H1 (cell line): ENCODE data around the gene SCRN1. TPM values are rescaled to one million over a fixed set of nuclear protein-coding genes. Genes with fewer than 3 reads are reported as not detected.

Experiments used
- CTCF ChIA-PET: fragments of 300-600 bp; sonication (Branson Sonifier 250); formaldehyde crosslinking; loops from one replicate; lab custom pipeline; 2021; ENCODE audit not compliant: partially characterized antibody; lab: Charles Lee
- POLR2A ChIA-PET: fragments of 300-600 bp; sonication (Branson Sonifier 250); formaldehyde crosslinking; loops from one replicate; lab custom pipeline; 2021; ENCODE audit warnings: inconsistent platforms; ENCODE audit not compliant: partially characterized antibody; lab: Charles Lee
- DNase-seq, 2 experiments: peaks; one replicate each; pipeline versions ENCODE4 v3.0.0 to v3.0.0-alpha.2; 2010 to 2022; ENCODE audit warnings: low spot score in 2 of 2, low read depth in 1 of 2, mixed read lengths in 1 of 2
- FAIRE-seq: peaks from 2 replicates; lab custom pipeline; 2011; peaks lifted over from hg19 to GRCh38; lab: Jason Lieb, UNC
- H2AFZ ChIP-seq: 2 replicates; pipeline ENCODE4 v1.8.1; 2012; ENCODE audit warnings: low read length, inconsistent platforms
- H2AK5ac ChIP-seq: 2 replicates; pipeline ENCODE4 v1.6.1; 2013; ENCODE audit warnings: low read depth, low read length
- H2BK120ac ChIP-seq: replicated peaks from 2 replicates; pipeline ENCODE3; 2013; ENCODE audit warnings: low read depth, low read length, inconsistent platforms
- H2BK12ac ChIP-seq: 2 replicates; pipeline ENCODE4 v1.6.1; 2013; ENCODE audit warnings: low read depth, low read length
- H2BK15ac ChIP-seq: 2 replicates; pipeline ENCODE4 v1.6.1; 2013; ENCODE audit warnings: low read length
- H2BK20ac ChIP-seq: 2 replicates; pipeline ENCODE4 v1.6.1; 2013; ENCODE audit warnings: low read length
- H2BK5ac ChIP-seq: 2 replicates; pipeline ENCODE4 v1.6.1; 2013; ENCODE audit warnings: low read depth, low read length
- H3K14ac ChIP-seq: 2 replicates; pipeline ENCODE4 v1.6.1; 2013; ENCODE audit warnings: inconsistent platforms; ENCODE audit not compliant: insufficient read length
- H3K18ac ChIP-seq: 2 replicates; pipeline ENCODE4 v1.6.1; 2013; ENCODE audit warnings: low read length; ENCODE audit errors: extremely low read depth
- H3K23ac ChIP-seq: 2 replicates; pipeline ENCODE4 v1.6.1; 2013; ENCODE audit warnings: inconsistent platforms; ENCODE audit not compliant: insufficient read length
- H3K23me2 ChIP-seq: 2 replicates; pipeline ENCODE4 v1.6.1; 2013; ENCODE audit warnings: low read depth, low read length
- H3K27ac ChIP-seq: 2 replicates; pipeline ENCODE4 v1.6.1; 2011; ENCODE audit warnings: low read depth, low read length, inconsistent platforms
- H3K27me3 ChIP-seq, 4 experiments: replicated peaks in 1 of 4; 1 replicate in 1 of 4; 2 replicates in 3 of 4; pipeline versions ENCODE4 v1.6.1 to v1.8.1; 2011 to 2013; ENCODE audit warnings: low read length in 3 of 4, mild to moderate bottlenecking in 3 of 4, inconsistent platforms in 2 of 4, mixed read lengths in 2 of 4, moderate library complexity in 1 of 4; ENCODE audit not compliant: control insufficient read depth in 3 of 4, insufficient read depth in 3 of 4; ENCODE audit errors: extremely low read depth in 1 of 4
- H3K36me3 ChIP-seq, 4 experiments: 2 replicates each; pipeline versions ENCODE4 v1.6.1 to v1.8.1; 2011 to 2013; ENCODE audit warnings: mild to moderate bottlenecking in 4 of 4, low read length in 3 of 4, moderate library complexity in 2 of 4, control low read depth in 1 of 4, inconsistent platforms in 1 of 4; ENCODE audit not compliant: insufficient read depth in 4 of 4, control insufficient read depth in 2 of 4
- H3K4ac ChIP-seq: replicated peaks from 2 replicates; pipeline ENCODE3; 2013; ENCODE audit warnings: low read length, low read depth, mixed read lengths, inconsistent platforms; ENCODE audit not compliant: insufficient read length
- H3K4me1 ChIP-seq, 4 experiments: replicated peaks in 1 of 4; 1 replicate in 1 of 4; 2 replicates in 3 of 4; pipeline versions ENCODE4 v1.6.1 to v1.8.1; 2011 to 2013; ENCODE audit warnings: low read length in 3 of 4, inconsistent platforms in 2 of 4, mixed read lengths in 1 of 4; ENCODE audit not compliant: insufficient read depth in 4 of 4, control insufficient read depth in 3 of 4
- H3K4me2 ChIP-seq, 2 experiments: 2 replicates each; pipeline versions ENCODE4 v1.6.1 to v1.8.1; 2011 to 2013; ENCODE audit warnings: low read depth in 2 of 2, low read length in 2 of 2, control low read depth in 1 of 2, inconsistent platforms in 1 of 2, mild to moderate bottlenecking in 1 of 2; ENCODE audit not compliant: insufficient read depth in 1 of 2
- H3K4me3 ChIP-seq, 4 experiments: fragments of 200-600, 300-600 bp in 1 of 4; sonication (generic), shearing (Covaris generic), sonication (Bioruptor Twin) in 1 of 4; 2 replicates each; pipeline versions ENCODE4 v1.5.1 to v1.8.1; 2011 to 2016; ENCODE audit warnings: low read length in 4 of 4, low read depth in 3 of 4, control low read depth in 2 of 4, inconsistent platforms in 2 of 4, mild to moderate bottlenecking in 2 of 4, mixed read lengths in 1 of 4, moderate library complexity in 1 of 4; ENCODE audit not compliant: insufficient read depth in 2 of 4; ENCODE audit errors: extremely low read depth in 1 of 4
- H3K56ac ChIP-seq: replicated peaks from 2 replicates; pipeline ENCODE3; 2013; ENCODE audit warnings: low read depth, mild to moderate bottlenecking, mixed read lengths, low read length, inconsistent platforms; ENCODE audit not compliant: insufficient read length
- H3K79me1 ChIP-seq: 2 replicates; pipeline ENCODE4 v1.6.1; 2013; ENCODE audit warnings: low read depth, low read length, control low read depth
- H3K79me2 ChIP-seq, 2 experiments: 2 replicates each; pipeline versions ENCODE4 v1.6.1 to v1.8.1; 2012 to 2013; ENCODE audit warnings: low read length in 2 of 2, mild to moderate bottlenecking in 2 of 2, inconsistent platforms in 1 of 2; ENCODE audit not compliant: insufficient read depth in 2 of 2, control insufficient read depth in 1 of 2
- H3K9ac ChIP-seq, 4 experiments: replicated peaks in 1 of 4; 1 replicate in 1 of 4; 2 replicates in 3 of 4; pipeline versions ENCODE4 v1.6.1 to v1.8.1; 2011 to 2013; ENCODE audit warnings: low read depth in 3 of 4, low read length in 3 of 4, control low read depth in 2 of 4, mild to moderate bottlenecking in 2 of 4, moderate library complexity in 2 of 4, inconsistent platforms in 1 of 4; ENCODE audit errors: extremely low read depth in 1 of 4
- H3K9me3 ChIP-seq, 2 experiments: 2 replicates each; pipeline versions ENCODE4 v1.6.1 to v1.8.1; 2012 to 2013; ENCODE audit warnings: mild to moderate bottlenecking in 2 of 2, moderate library complexity in 2 of 2, control low read depth in 1 of 2, inconsistent platforms in 1 of 2, low read depth in 1 of 2, low read length in 1 of 2, mixed read lengths in 1 of 2; ENCODE audit not compliant: insufficient read depth in 2 of 2
- H4K20me1 ChIP-seq, 2 experiments: replicated peaks in 1 of 2; 2 replicates each; pipeline versions ENCODE3 to v1.8.1; 2011 to 2013; ENCODE audit warnings: inconsistent platforms in 2 of 2, low read length in 2 of 2, mild to moderate bottlenecking in 1 of 2; ENCODE audit not compliant: insufficient read depth in 2 of 2, control insufficient read depth in 1 of 2
- H4K5ac ChIP-seq: 2 replicates; pipeline ENCODE4 v1.6.1; 2013; ENCODE audit warnings: low read length, low read depth, mixed read lengths, inconsistent platforms; ENCODE audit not compliant: insufficient read length
- H4K8ac ChIP-seq: 2 replicates; pipeline ENCODE4 v1.8.0; 2013; ENCODE audit warnings: mild to moderate bottlenecking, moderate library complexity, low read length, inconsistent platforms; ENCODE audit not compliant: insufficient read depth; ENCODE audit errors: extremely low read depth
- H4K91ac ChIP-seq: replicated peaks from 2 replicates; pipeline ENCODE3; 2013; ENCODE audit warnings: low read length, mixed read lengths, inconsistent platforms; ENCODE audit not compliant: insufficient read length
- ATF2 ChIP-seq: IDR thresholded peaks from 2 replicates; pipeline ENCODE4 v1.6.1; 2012; ENCODE audit warnings: low read length, inconsistent platforms
- BCL11A ChIP-seq, 2 experiments: IDR thresholded peaks; one replicate each; pipeline ENCODE4 v1.6.1; 2011; ENCODE audit warnings: low read depth in 2 of 2, low read length in 2 of 2, mild to moderate bottlenecking in 2 of 2
- CREB1 ChIP-seq: IDR thresholded peaks from 2 replicates; pipeline ENCODE4 v1.6.1; 2012; ENCODE audit warnings: inconsistent platforms
- EGR1 ChIP-seq: IDR thresholded peaks from 2 replicates; pipeline ENCODE4 v1.6.1; 2011; ENCODE audit warnings: low read depth, low read length, borderline replicate concordance
- KDM1A ChIP-seq: fragments of 200-600, 300-600 bp; sonication (generic); IDR thresholded peaks from 2 replicates; pipeline ENCODE4 v1.7.1; 2016; ENCODE audit warnings: mild to moderate bottlenecking, low read length, borderline replicate concordance
- MAX ChIP-seq: IDR thresholded peaks from 2 replicates; pipeline ENCODE4 v1.6.1; 2012; ENCODE audit warnings: inconsistent platforms
- RBBP5 ChIP-seq: IDR thresholded peaks from 2 replicates; pipeline ENCODE4 v1.7.1; 2012; ENCODE audit warnings: low read depth, mild to moderate bottlenecking, inconsistent platforms, low read length, moderate library complexity, borderline replicate concordance
- RNF2 ChIP-seq: fragments of 200-900, 300-1000 bp; sonication (generic); IDR thresholded peaks from 2 replicates; pipeline ENCODE4 v1.7.1; 2016; ENCODE audit warnings: borderline replicate concordance, low read depth, mild to moderate bottlenecking, antibody characterized with exemption, low read length; ENCODE audit not compliant: poor library complexity, severe bottlenecking; ENCODE audit errors: missing control alignments
- RXRA ChIP-seq: IDR thresholded peaks from 2 replicates; pipeline ENCODE4 v1.6.1; 2011; ENCODE audit warnings: low read depth, mild to moderate bottlenecking, low read length, moderate library complexity; ENCODE audit not compliant: insufficient read depth
- SAP30 ChIP-seq: fragments of 300-600 bp; sonication (generic); IDR thresholded peaks from 2 replicates; pipeline ENCODE4 v1.7.1; 2012; ENCODE audit warnings: low read length, moderate library complexity, mild to moderate bottlenecking, inconsistent platforms; ENCODE audit not compliant: insufficient read depth, insufficient replicate concordance
- SIX5 ChIP-seq: IDR thresholded peaks from 2 replicates; pipeline ENCODE4 v1.6.1; 2011; ENCODE audit warnings: mild to moderate bottlenecking, low read depth, low read length
- ZNF274 ChIP-seq: IDR thresholded peaks from 2 replicates; pipeline ENCODE4 v1.7.0; 2012; ENCODE audit warnings: low read length, borderline replicate concordance; ENCODE audit errors: extremely low read depth
- WGBS, 2 experiments: shearing (Covaris generic) in 1 of 2; methylation state at CpG; one replicate each; pipeline versions ENCODE4 v1.1.6 to v1.1.7; 2013 to 2015; ENCODE audit warnings: low lambda C conversion rate in 2 of 2, mixed read lengths in 2 of 2, inconsistent platforms in 1 of 2, low coverage in 1 of 2, missing lambda C conversion rate in 1 of 2; ENCODE audit not compliant: insufficient replicate concordance in 2 of 2, insufficient coverage in 1 of 2, insufficient read length in 1 of 2; ENCODE audit errors: extremely low coverage in 1 of 2, missing lambda C conversion rate in 1 of 2; 5-methylcytosine and 5-hydroxymethylcytosine counted together
- polyA plus RNA-seq, 7 experiments: library from polyadenylated mRNA; depleted of rRNA in 3 of 7; stranded (reverse) in 5 of 7; unstranded in 2 of 7; fragments of >200 nt in 5 of 7; fragments of 200-250 nt in 2 of 7; gene quantifications; 1 replicate in 5 of 7; 2 replicates in 1 of 7; 4 replicates in 1 of 7; pipeline versions ENCODE4 v1.2.1 to v1.2.3, GENCODE V29; 2011 to 2013; ENCODE audit warnings: missing spikeins in 2 of 7, mixed read lengths in 2 of 7
- total RNA-seq: library from RNA; stranded (reverse); fragmentation: NEBNext Ultra II Directional; extraction: Animal tissue kit (Norgen Biotek cat#: 25700); gene quantifications from 2 replicates; pipeline ENCODE4 v1.2.1, GENCODE V29; 2021

SCRN1 gene
- total and polyA plus RNA-seq, 2 of the 8 experiments (the other 6 are each of a cell fraction or from before 2014, with no cell fraction given) = 36.0 to 75.8 TPM

GRCh38 chr7:30005464-30005863 is 15.9 kb upstream of the SCRN1 start:
- no peak overlapping the region for H2BK15ac ChIP-seq
- no peak overlapping the region for H3K9ac ChIP-seq
- H4K5ac ChIP-seq = no peak overlapping the region
- H3K27me3 ChIP-seq = no peaks in the 10 kb centered on the region
- no peak overlapping the region for H4K91ac ChIP-seq
- FAIRE-seq (no peak), DNase-seq (no peak)
- no peak overlapping the region for H2BK120ac ChIP-seq
- no peak overlapping the region for H2AK5ac ChIP-seq
- no peak overlapping the region for H2AFZ ChIP-seq
- no peaks in the 10 kb centered on the region for H3K79me1 ChIP-seq
- no peak overlapping the region for H3K14ac ChIP-seq
- no peak overlapping the region for H2BK12ac ChIP-seq
- WGBS, 2 experiments = 55% methylated on average over 3 of the region's 3 CpGs; no CpG with 5 or more reads in 1 of the 2 experiments
- H3K23me2 ChIP-seq = no peaks in the 10 kb centered on the region
- H3K18ac ChIP-seq = no peak overlapping the region; the same call in 1 of the 2 replicates
- no peaks in the 10 kb centered on the region for H4K20me1 ChIP-seq
- H3K56ac ChIP-seq = no peak overlapping the region
- H4K8ac ChIP-seq = no peak overlapping the region
- H3K4me3 ChIP-seq = no peak overlapping the region
- H3K27ac ChIP-seq = no peak overlapping the region
- POLR2A ChIA-PET = no interaction called here
- no peaks in the 10 kb centered on the region for H3K9me3 ChIP-seq
- no peak overlapping the region for H3K4me2 ChIP-seq
- CTCF ChIA-PET = interaction anchor here (0.6 kb wide), 1 partner anchor 57 kb away, joined by 3 read pairs; no protein-coding TSS in a partner anchor
- H3K4me1 ChIP-seq = peaks cover 0 to 4% (median 0%) of the 10 kb centered on the region in 4 experiments; a peak in 2 of 7 replicates
- no peak overlapping the region for H3K23ac ChIP-seq
- H3K36me3 ChIP-seq = no peaks in the 10 kb centered on the region
- no peak overlapping the region for H2BK20ac ChIP-seq
- no peak overlapping the region for H2BK5ac ChIP-seq
- H3K79me2 ChIP-seq = no peaks in the 10 kb centered on the region
- no peak overlapping the region for H3K4ac ChIP-seq
- no peak for TF ChIP-seq ZNF274
- TF ChIP-seq SIX5 = no peak
- TF ChIP-seq RXRA = no peak
- TF ChIP-seq MAX = no peak
- TF ChIP-seq CREB1 = no peak
- TF ChIP-seq RNF2 = no peak
- TF ChIP-seq KDM1A = no peak
- TF ChIP-seq SAP30 = no peak
- TF ChIP-seq ATF2 = no peak
- TF ChIP-seq RBBP5 = no peak
- TF ChIP-seq EGR1 = no peak
- TF ChIP-seq BCL11A (IDR thresholded peaks at IDR 0.05; ENCODE audit: low read depth in 2 of 2, low read length in 2 of 2) = no peak
